Prostate gland (tissue), 2 donors: ENCODE results near the gene SKA2. TPM values are rescaled to one million over a fixed set of nuclear protein-coding genes. Genes with fewer than 3 reads are reported as not detected.

ENCODE experiments used
- DNase-seq: peaks from one replicate; pipeline ENCODE4 v3.0.0-alpha.2; 2019; ENCODE audit warnings: low spot score
- H3K27ac ChIP-seq, 2 donors: fragments of 200-600 bp; sonication (generic); 2 replicates each; pipeline ENCODE4 v1.5.1; 2017 to 2019
- H3K27me3 ChIP-seq: fragments of 200-600 bp; sonication (generic); replicated peaks from 2 replicates; pipeline ENCODE4 v1.5.1; 2019; ENCODE audit not compliant: insufficient read depth
- H3K36me3 ChIP-seq, 2 donors: fragments of 200-600 bp; sonication (generic); 1 replicate in 1 of 2; 2 replicates in 1 of 2; pipeline versions ENCODE4 v1.5.1 to v1.8.1; 2017 to 2019
- H3K4me1 ChIP-seq: fragments of 200-600 bp; sonication (generic); replicated peaks from 2 replicates; pipeline ENCODE4 v1.5.1; 2019
- H3K4me3 ChIP-seq, 2 donors: fragments of 200-600 bp; sonication (generic); 2 replicates each; pipeline ENCODE4 v1.5.1; 2017 to 2019
- H3K9me3 ChIP-seq: fragments of 200-600 bp; sonication (generic); 2 replicates; pipeline ENCODE4 v1.5.1; 2017
- POLR2A ChIP-seq: fragments of 450-650 bp; IDR thresholded peaks from one replicate; pipeline ENCODE4 v1.6.1; 2016; ENCODE audit warnings: antibody characterized with exemption, mild to moderate bottlenecking
- POLR2AphosphoS5 ChIP-seq: sonication (generic); formaldehyde crosslinking; IDR thresholded peaks from one replicate; pipeline ENCODE4 v1.6.1; 2017; ENCODE audit warnings: antibody characterized with exemption
- WGBS: methylation state at CpG from one replicate; pipeline ENCODE4 v1.1.5; 2018; 5-methylcytosine and 5-hydroxymethylcytosine counted together
- intact Hi-C: fragments of 100-400 bp; cut with DNase I; formaldehyde crosslinking; loops from one replicate; pipeline ENCODE4 v1.14.2; 2022
- total RNA-seq, 2 donors: library from RNA; depleted of rRNA; stranded (reverse); fragments of >200 nt; gene quantifications; one replicate each; pipeline ENCODE4 v1.1.0, GENCODE V29; 2016
- TF ChIP-seq, protein P1 (sequence below), 4 experiments: fragments of 200-600 bp in 2 of 4; fragments of 450-650 bp in 2 of 4; sonication (generic) in 2 of 4; IDR thresholded peaks; 1 replicate in 3 of 4; 2 replicates in 1 of 4; pipeline ENCODE4 v1.5.1; 2016 to 2019; ENCODE audit warnings: antibody characterized with exemption in 4 of 4, mild to moderate bottlenecking in 2 of 4, moderate library complexity in 2 of 4

Gene SKA2
- total RNA-seq, 2 donors from 2014 or later: 24.5 to 55.0 TPM

GRCh38 chr17:59178266-59178985 is 23.4 kb upstream of the SKA2 start:
- no peaks in the 10 kb centered on the region for H3K27me3 ChIP-seq
- H3K4me1 ChIP-seq: no peaks in the 10 kb centered on the region
- H3K9me3 ChIP-seq: no peaks in the 10 kb centered on the region
- no peak overlapping the region for H3K4me3 ChIP-seq
- H3K36me3 ChIP-seq: no peaks in the 10 kb centered on the region
- no peak for DNase-seq
- intact Hi-C loops: no loop called here
- TF ChIP-seq POLR2AphosphoS5: no peak
- no peak for TF ChIP-seq POLR2A
- TF ChIP-seq, protein P1, sequence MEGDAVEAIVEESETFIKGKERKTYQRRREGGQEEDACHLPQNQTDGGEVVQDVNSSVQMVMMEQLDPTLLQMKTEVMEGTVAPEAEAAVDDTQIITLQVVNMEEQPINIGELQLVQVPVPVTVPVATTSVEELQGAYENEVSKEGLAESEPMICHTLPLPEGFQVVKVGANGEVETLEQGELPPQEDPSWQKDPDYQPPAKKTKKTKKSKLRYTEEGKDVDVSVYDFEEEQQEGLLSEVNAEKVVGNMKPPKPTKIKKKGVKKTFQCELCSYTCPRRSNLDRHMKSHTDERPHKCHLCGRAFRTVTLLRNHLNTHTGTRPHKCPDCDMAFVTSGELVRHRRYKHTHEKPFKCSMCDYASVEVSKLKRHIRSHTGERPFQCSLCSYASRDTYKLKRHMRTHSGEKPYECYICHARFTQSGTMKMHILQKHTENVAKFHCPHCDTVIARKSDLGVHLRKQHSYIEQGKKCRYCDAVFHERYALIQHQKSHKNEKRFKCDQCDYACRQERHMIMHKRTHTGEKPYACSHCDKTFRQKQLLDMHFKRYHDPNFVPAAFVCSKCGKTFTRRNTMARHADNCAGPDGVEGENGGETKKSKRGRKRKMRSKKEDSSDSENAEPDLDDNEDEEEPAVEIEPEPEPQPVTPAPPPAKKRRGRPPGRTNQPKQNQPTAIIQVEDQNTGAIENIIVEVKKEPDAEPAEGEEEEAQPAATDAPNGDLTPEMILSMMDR (IDR thresholded peaks at IDR 0.05): no peak
- 76% methylated on average over 7 of the region's 7 CpGs for WGBS
- H3K27ac ChIP-seq: no peak overlapping the region

GRCh38 chr17:59175076-59175475 is 20.1 kb upstream of the SKA2 start:
- no peak overlapping the region for H3K4me3 ChIP-seq
- no peak for DNase-seq
- no peaks in the 10 kb centered on the region for H3K9me3 ChIP-seq
- intact Hi-C loops: no loop called here
- H3K4me1 ChIP-seq: no peaks in the 10 kb centered on the region
- H3K36me3 ChIP-seq: no peaks in the 10 kb centered on the region
- 97% methylated on average over 7 of the region's 7 CpGs for WGBS
- no peak overlapping the region for H3K27ac ChIP-seq
- no peaks in the 10 kb centered on the region for H3K27me3 ChIP-seq
- TF ChIP-seq, protein P1 (IDR thresholded peaks at IDR 0.05): no peak
- no peak for TF ChIP-seq POLR2A
- TF ChIP-seq POLR2AphosphoS5: no peak

- TF ChIP-seq POLR2AphosphoS5: no peak
- TF ChIP-seq, protein P1 (IDR thresholded peaks at IDR 0.05): no peak
- TF ChIP-seq POLR2A: no peak
- DNase-seq: no peak
- no peaks in the 10 kb centered on the region for H3K27me3 ChIP-seq
- no peaks in the 10 kb centered on the region for H3K4me1 ChIP-seq
- H3K4me3 ChIP-seq: no peak overlapping the region
- no peak overlapping the region for H3K27ac ChIP-seq
- no peaks in the 10 kb centered on the region for H3K36me3 ChIP-seq
- intact Hi-C loops: no loop called here
- H3K9me3 ChIP-seq: no peaks in the 10 kb centered on the region
- WGBS: 96% methylated on average over 11 of the region's 11 CpGs
Observed at GRCh38 chr17:59174671-59175070, 19.7 kb upstream of the SKA2 start.

GRCh38 chr17:59172436-59173004 is 17.5 kb upstream of the SKA2 start:
- Histone ChIP-seq H3K9me3 (no peaks in the 10 kb centered on the region), H3K4me3 (no peak overlapping the region), H3K27me3 (no peaks in the 10 kb centered on the region), H3K36me3 (no peaks in the 10 kb centered on the region), H3K4me1 (no peaks in the 10 kb centered on the region), H3K27ac (no peak overlapping the region)
- TF ChIP-seq POLR2A (no peak), POLR2AphosphoS5 (no peak)
- TF ChIP-seq, protein P1 (IDR thresholded peaks at IDR 0.05): no peak
- intact Hi-C loops: no loop called here
- WGBS: 97% methylated on average over 30 of the region's 33 CpGs
- no peak for DNase-seq

GRCh38 chr17:59167571-59168001 is 12.6 kb upstream of the SKA2 start:
- Histone ChIP-seq H3K9me3 (no peaks in the 10 kb centered on the region), H3K27me3 (no peaks in the 10 kb centered on the region), H3K4me1 (no peaks in the 10 kb centered on the region), H3K36me3 (no peaks in the 10 kb centered on the region), H3K27ac (no peak overlapping the region), H3K4me3 (no peak overlapping the region)
- intact Hi-C loops: no loop called here
- TF ChIP-seq, protein P1 (IDR thresholded peaks at IDR 0.05): no peak
- TF ChIP-seq POLR2A (no peak), POLR2AphosphoS5 (no peak)
- DNase-seq: no peak
- 91% methylated on average over 2 of the region's 2 CpGs for WGBS
